Renal cortex interstitium (tissue), 11 donors: ENCODE data around the gene C6orf89. TPM values are rescaled to one million over a fixed set of nuclear protein-coding genes. Genes with fewer than 3 reads are reported as not detected.

ENCODE experiments used
- DNase-seq, 11 donors: peaks; one replicate each; pipeline ENCODE4 v3.0.0-alpha.2; 2013; ENCODE audit warnings: low read depth in 9 of 11, low spot score in 4 of 11; ENCODE audit errors: extremely low read depth in 1 of 11
- polyA plus RNA-seq, 3 donors: library from polyadenylated mRNA; unstranded; fragments of 120-200 nt; gene quantifications; one replicate each; pipeline ENCODE4 v1.2.1, GENCODE V29; 2013; ENCODE audit not compliant: insufficient read length in 3 of 3

The C6orf89 gene
- polyA plus RNA-seq, 3 donors, result 43.6 to 47.4 (median 46.6) TPM

- no peak for DNase-seq
These were observed 23.0 kb downstream of the C6orf89 start for GRCh38 chr6:36908747-36909146.

GRCh38 chr6:36912030-36912454, 26.3 kb downstream of the C6orf89 start:
- DNase-seq, result no peak

GRCh38 chr6:36912586-36912985, 26.8 kb downstream of the C6orf89 start:
- DNase-seq, result no peak

GRCh38 chr6:36913082-36913481, 27.3 kb downstream of the C6orf89 start:
- no peak for DNase-seq

- peak in 1 of 11 donors; percentile 16 for DNase-seq
These were observed 28.6 kb downstream of the C6orf89 start for GRCh38 chr6:36914227-36914794.

- DNase-seq, result no peak
These were observed 29.8 kb downstream of the C6orf89 start for GRCh38 chr6:36915599-36915998.

GRCh38 chr6:36916126-36916525, 30.4 kb downstream of the C6orf89 start:
- DNase-seq, result no peak

GRCh38 chr6:36917541-36918193, 31.9 kb downstream of the C6orf89 start:
- DNase-seq, result no peak

- DNase-seq, result no peak
These were observed 34.3 kb downstream of the C6orf89 start for GRCh38 chr6:36920049-36920448.

GRCh38 chr6:36920546-36920945, 34.8 kb downstream of the C6orf89 start:
- DNase-seq, result no peak

GRCh38 chr6:36924131-36924530, 38.4 kb downstream of the C6orf89 start:
- no peak for DNase-seq

GRCh38 chr6:36924778-36925374, 39.1 kb downstream of the C6orf89 start:
- DNase-seq, result no peak

- DNase-seq, result no peak
These were observed 40.1 kb downstream of the C6orf89 start for GRCh38 chr6:36925809-36926208.

- no peak for DNase-seq
These were observed 41.2 kb downstream of the C6orf89 start for GRCh38 chr6:36926708-36927513.

- DNase-seq, result no peak
These were observed 42.2 kb downstream of the C6orf89 start for GRCh38 chr6:36927691-36928546.

GRCh38 chr6:36928547-36928918, 42.8 kb downstream of the C6orf89 start:
- no peak for DNase-seq

- DNase-seq, result no peak
These were observed 43.4 kb downstream of the C6orf89 start for GRCh38 chr6:36929152-36929551.

- DNase-seq, result peak in 3 of 11 donors; percentile 14 to 24 (median 15)
These were observed 43.9 kb downstream of the C6orf89 start for GRCh38 chr6:36929607-36930006.

- DNase-seq, result no peak
These were observed 44.7 kb downstream of the C6orf89 start for GRCh38 chr6:36930483-36930882.
